ENCODE results near the gene GJD2.

GJD2 gene

GRCh38 chr15:34754674-34755418 is at the start of gene GJD2:
Gene GJD2 (minus strand): TSS chr15:34754998. CDS start chr15:34754488, 510 bp downstream.
- no peak for DNase-seq

GRCh38 chr15:34804113-34804512 is 49.3 kb upstream of the GJD2 start:
- DNase-seq, result no peak

GRCh38 chr15:34802803-34803750 is 48.3 kb upstream of the GJD2 start:
- no peak for DNase-seq

GRCh38 chr15:34802371-34802770 is 47.6 kb upstream of the GJD2 start:
- no peak for DNase-seq

GRCh38 chr15:34799149-34800101 is 44.6 kb upstream of the GJD2 start:
- no peak for DNase-seq

DNA sequence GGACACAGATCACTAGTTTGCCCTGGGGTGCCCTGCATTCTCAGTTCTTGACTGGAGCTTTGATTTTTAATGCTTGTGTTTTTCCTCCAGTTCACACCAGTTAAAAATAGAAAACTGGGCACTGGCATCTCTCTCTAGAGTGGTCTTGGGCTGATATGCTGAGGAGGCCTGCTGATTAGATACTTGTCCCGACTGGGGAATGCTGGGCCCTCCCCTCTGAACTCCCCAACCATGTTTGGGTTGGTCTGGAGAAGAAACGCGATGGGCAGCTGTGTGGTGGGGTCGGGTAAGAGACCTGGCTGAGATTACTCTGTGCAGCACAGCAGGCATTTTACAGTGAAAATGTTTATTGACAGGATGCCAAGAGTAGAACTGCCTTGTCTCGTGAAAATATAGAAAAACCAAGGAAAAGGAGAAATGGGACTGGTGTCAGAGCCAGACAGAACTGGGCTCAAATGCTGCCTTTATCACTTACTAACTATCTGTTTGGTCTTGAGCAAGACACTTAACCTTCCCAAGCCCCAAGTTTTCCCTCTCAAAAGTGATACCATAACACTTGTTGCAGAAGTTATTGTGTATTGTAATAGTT is 42.1 kb upstream of the GJD2 start:
- no peak for DNase-seq

GRCh38 chr15:34795267-34796081 is 40.7 kb upstream of the GJD2 start, which contains the start of gene ACTC1:
Gene ACTC1 (minus strand): TSS chr15:34795549. CDS start chr15:34794808, 741 bp downstream.
- DNase-seq, result no peak

DNA sequence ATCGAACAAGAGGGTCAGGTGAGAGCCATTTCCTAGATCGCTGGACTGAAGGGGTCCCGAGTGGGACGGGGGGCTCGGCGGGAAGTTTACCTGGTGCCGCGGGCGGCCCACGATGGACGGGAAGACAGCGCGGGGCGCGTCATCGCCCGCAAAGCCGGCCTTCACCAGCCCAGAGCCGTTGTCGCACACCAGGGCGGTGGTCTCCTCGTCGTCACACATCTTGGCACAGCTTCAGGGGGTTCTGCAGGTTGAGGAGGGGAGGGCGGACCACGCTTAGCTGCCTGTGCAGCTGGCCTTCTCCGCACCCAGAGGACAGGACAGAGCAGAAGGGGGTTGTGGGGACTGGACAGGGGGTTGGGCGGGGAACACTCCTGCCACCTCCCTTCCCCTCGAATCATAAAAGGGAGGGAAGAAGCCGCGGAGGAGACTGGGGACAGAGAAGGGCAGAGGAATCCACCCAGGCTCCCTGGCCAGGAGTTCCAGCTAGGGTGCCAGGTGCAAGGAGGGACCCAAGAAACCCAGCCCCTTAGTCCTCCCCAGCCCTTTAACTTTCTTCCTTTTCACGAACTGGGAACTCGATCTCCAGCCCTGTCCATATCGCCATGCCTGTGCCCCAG is 39.9 kb upstream of the GJD2 start:
- DNase-seq, result no peak

- DNase-seq, result no peak
Observed at GRCh38 chr15:34793901-34794300, 39.1 kb upstream of the GJD2 start.

DNA sequence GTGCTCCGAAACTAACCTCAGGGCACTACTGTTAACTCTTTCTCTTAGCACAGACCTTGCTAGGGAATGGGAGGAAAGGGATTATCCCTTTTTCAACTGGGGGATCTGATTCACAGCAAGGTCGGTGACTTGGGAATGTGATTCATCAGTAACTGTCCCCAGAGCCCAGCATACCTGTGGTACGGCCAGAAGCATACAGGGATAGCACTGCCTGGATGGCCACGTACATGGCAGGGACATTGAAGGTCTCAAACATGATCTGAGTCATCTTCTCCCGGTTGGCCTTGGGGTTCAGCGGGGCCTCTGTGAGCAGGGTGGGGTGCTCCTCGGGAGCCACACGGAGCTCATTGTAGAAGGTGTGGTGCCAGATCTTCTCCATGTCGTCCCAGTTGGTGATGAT is 38.3 kb upstream of the GJD2 start:
- DNase-seq, result no peak

- no peak for DNase-seq
Observed at GRCh38 chr15:34791701-34792100, 36.9 kb upstream of the GJD2 start.

DNA sequence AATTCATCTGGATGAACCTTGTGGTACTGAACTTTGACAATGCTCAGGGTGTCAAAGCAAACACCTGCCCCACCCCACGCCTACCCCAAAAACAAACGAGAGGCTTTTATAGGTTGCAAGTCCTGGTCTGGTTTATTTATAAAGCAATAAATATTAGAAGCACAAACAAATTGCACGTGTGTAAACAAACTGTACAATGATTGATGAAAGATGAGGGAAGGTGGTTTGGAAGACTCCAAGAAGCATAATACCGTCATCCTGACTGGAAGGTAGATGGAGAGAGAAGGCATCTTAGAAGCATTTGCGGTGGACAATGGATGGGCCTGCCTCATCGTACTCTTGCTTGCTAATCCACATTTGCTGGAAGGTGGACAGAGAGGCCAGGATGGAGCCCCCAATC is 35.3 kb upstream of the GJD2 start:
- DNase-seq, result no peak

DNA sequence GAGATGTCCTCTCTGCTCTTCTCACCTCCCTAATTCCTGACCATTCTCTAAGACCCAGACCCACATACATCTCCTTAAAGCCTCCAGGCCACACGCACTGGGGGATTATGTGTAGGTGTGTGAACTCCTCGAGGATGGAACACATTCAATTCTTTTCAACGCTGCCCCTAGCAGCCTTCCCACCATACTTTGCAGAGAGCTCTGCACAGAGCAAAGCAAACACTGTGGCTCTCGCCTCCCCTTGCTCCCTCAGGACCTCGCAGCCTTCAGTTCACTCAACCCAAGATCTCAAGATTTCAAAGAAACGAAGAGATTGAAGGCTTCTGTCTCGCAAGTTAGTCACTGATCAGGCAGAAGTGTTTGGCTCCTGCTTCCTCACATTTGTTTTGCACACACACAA is 34.5 kb upstream of the GJD2 start:
- DNase-seq, result no peak

DNA sequence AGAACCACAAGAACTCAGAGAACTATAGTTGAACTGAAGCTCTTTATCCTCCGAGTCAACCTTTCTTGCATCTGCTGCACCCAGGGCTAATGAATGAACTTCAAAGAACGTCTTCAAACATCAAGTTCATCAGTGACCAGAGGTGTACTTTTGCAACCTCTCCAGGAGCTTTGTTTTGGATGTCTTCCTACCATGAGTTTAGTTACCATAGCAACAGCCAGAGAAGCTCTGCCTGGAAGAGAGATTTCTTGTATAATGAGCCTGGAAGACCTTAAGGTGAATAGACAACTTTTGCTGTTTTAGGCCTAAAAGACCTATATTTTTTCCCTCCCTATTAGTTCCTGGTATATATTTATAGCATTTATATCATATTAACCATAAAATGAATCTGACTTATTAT is 31.4 kb upstream of the GJD2 start:
- no peak for DNase-seq

- no peak for DNase-seq
Observed at GRCh38 chr15:34783991-34784390, 29.2 kb upstream of the GJD2 start.

GRCh38 chr15:34783431-34783830 is 28.6 kb upstream of the GJD2 start:
- no peak for DNase-seq

GRCh38 chr15:34782901-34783300 is 28.1 kb upstream of the GJD2 start:
- no peak for DNase-seq

- DNase-seq, result no peak
Observed at GRCh38 chr15:34780725-34781124, 25.9 kb upstream of the GJD2 start.

DNA sequence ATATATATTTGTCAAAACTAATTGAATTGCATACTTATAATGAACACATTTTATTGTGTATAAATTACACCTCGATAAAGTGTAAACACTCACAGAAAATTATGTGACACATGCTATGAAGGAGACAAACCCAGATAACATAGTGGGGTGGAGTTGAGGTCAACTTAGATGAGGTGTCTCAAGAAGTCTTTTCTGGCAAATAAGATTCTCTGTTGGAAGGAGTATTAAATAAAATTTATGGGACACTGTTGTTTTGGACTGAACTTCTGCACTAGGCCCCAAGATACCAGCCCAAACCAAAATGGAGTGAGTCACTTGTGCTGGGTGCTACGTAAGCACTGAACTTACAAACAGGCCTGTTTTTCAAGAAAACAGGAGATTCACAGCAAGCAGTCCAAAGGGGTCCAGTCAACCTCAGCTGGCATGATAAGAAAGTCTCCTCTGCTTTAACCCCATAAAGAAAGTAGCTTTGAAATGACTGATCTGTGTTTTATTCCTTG is 21.9 kb upstream of the GJD2 start:
- no peak for DNase-seq

- DNase-seq, result no peak
Observed at GRCh38 chr15:34773917-34774316, 19.1 kb upstream of the GJD2 start.

DNA sequence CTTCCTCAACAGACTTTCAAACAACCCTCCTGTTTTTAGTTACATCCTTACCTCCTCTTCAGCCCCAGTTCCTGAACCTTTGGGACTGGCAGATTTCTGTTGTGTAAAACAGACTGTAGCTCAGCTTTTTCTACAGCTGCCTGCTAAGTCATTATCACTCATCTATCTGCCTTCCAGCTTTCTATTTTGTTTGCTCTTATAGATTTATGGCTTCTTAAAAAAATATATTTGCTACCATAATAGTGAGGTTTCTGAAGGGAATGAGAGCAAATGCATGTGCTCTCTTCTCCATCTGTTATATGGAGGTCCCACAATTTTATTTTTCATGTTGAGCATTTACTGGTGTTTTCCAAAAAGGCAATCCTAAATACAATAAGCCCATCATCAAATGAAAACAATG is 18.2 kb upstream of the GJD2 start:
- no peak for DNase-seq
